IMR-90 (cell line): Measurements from ENCODE around the gene RNF133. TPM values are rescaled to one million over a fixed set of nuclear protein-coding genes. Genes with fewer than 3 reads are reported as not detected.

Experiments
- ATAC-seq: fragments of 200-7000 bp; cut with Tn5 transposase; 2 replicates; pipeline ENCODE4 v1.9.1; 2020; ENCODE audit warnings: low read depth, mild to moderate bottlenecking, moderate library complexity
- BruUV-seq: library from RNA; stranded (reverse); fragments of 400-500 nt; replicated peaks from 2 replicates; lab custom pipeline; 2021; lab: Mats Ljungman, UMichigan
- CTCF ChIA-PET: fragments of 300-600 bp; formaldehyde crosslinking; extraction: SDS; loops from one replicate; lab custom pipeline; 2021; ENCODE audit warnings: antibody characterized with exemption; lab: Yijun Ruan, JAX
- POLR2A ChIA-PET: fragments of 300-600 bp; sonication (Branson Sonifier 250); formaldehyde crosslinking; loops from one replicate; lab custom pipeline; 2022; ENCODE audit warnings: antibody characterized with exemption; ENCODE audit not compliant: unreplicated experiment; lab: Charles Lee
- DNase-seq: peaks from one replicate; pipeline ENCODE4 v3.0.0; 2013
- H2AFZ ChIP-seq: replicated peaks from 2 replicates; pipeline ENCODE3; 2013; ENCODE audit warnings: low read length, mild to moderate bottlenecking; ENCODE audit not compliant: poor library complexity
- H2AK5ac ChIP-seq: 2 replicates; pipeline ENCODE4 v1.6.1; 2013; ENCODE audit warnings: low read depth, low read length, inconsistent platforms
- H2AK9ac ChIP-seq: replicated peaks from 2 replicates; pipeline ENCODE3; 2013; ENCODE audit warnings: mild to moderate bottlenecking, low read depth, low read length, moderate library complexity; ENCODE audit not compliant: poor library complexity
- H2BK120ac ChIP-seq: 2 replicates; pipeline ENCODE4 v1.6.1; 2013; ENCODE audit warnings: low read depth, low read length, inconsistent platforms
- H2BK15ac ChIP-seq: 3 replicates; pipeline ENCODE4 v1.6.1; 2013; ENCODE audit warnings: low read depth, low read length, inconsistent platforms
- H2BK20ac ChIP-seq: 2 replicates; pipeline ENCODE4 v1.6.1; 2013; ENCODE audit warnings: low read depth, mild to moderate bottlenecking, inconsistent platforms, low read length, moderate library complexity
- H2BK5ac ChIP-seq: 2 replicates; pipeline ENCODE4 v1.6.1; 2013; ENCODE audit warnings: mild to moderate bottlenecking, low read depth, low read length, inconsistent platforms; ENCODE audit not compliant: poor library complexity, severe bottlenecking
- H3K14ac ChIP-seq: replicated peaks from 2 replicates; pipeline ENCODE4 v1.6.1; 2013; ENCODE audit warnings: low read depth, low read length, inconsistent platforms
- H3K18ac ChIP-seq: 2 replicates; pipeline ENCODE4 v1.6.1; 2013; ENCODE audit warnings: low read depth, low read length, control low read depth
- H3K23ac ChIP-seq: 2 replicates; pipeline ENCODE4 v1.6.1; 2013; ENCODE audit warnings: low read depth, low read length, inconsistent platforms
- H3K27ac ChIP-seq: 2 replicates; pipeline ENCODE4 v1.5.1; 2013; ENCODE audit warnings: mild to moderate bottlenecking, control low read depth, low read length; ENCODE audit not compliant: insufficient read depth
- H3K27me3 ChIP-seq: 2 replicates; pipeline ENCODE4 v1.6.1; 2013; ENCODE audit warnings: low read length; ENCODE audit not compliant: control insufficient read depth, insufficient read depth
- H3K36me3 ChIP-seq: 2 replicates; pipeline ENCODE4 v1.6.1; 2013; ENCODE audit warnings: low read length, mixed read lengths; ENCODE audit not compliant: control insufficient read depth, insufficient read depth
- H3K4ac ChIP-seq: 2 replicates; pipeline ENCODE4 v1.6.1; 2013; ENCODE audit warnings: low read depth, low read length, inconsistent platforms
- H3K4me1 ChIP-seq: 2 replicates; pipeline ENCODE4 v1.6.1; 2013; ENCODE audit warnings: low read length, mixed read lengths; ENCODE audit not compliant: control insufficient read depth, insufficient read depth
- H3K4me2 ChIP-seq: 2 replicates; pipeline ENCODE4 v1.6.1; 2013; ENCODE audit warnings: low read depth, mild to moderate bottlenecking, control low read depth, low read length, moderate library complexity
- H3K4me3 ChIP-seq: 2 replicates; pipeline ENCODE4 v1.5.1; 2013; ENCODE audit warnings: low read depth, mild to moderate bottlenecking, control low read depth, low read length, moderate library complexity; ENCODE audit not compliant: insufficient read depth
- H3K56ac ChIP-seq: 2 replicates; pipeline ENCODE4 v1.6.1; 2013; ENCODE audit warnings: low read length, inconsistent platforms; ENCODE audit not compliant: insufficient read depth; ENCODE audit errors: extremely low read depth
- H3K79me1 ChIP-seq, 2 experiments: 2 replicates each; pipeline ENCODE4 v1.6.1; 2013; ENCODE audit warnings: low read length in 2 of 2, inconsistent platforms in 1 of 2, low read depth in 1 of 2
- H3K9ac ChIP-seq: 2 replicates; pipeline ENCODE4 v1.6.1; 2013; ENCODE audit warnings: low read depth, low read length, control low read depth
- H3K9me1 ChIP-seq: 2 replicates; pipeline ENCODE4 v1.6.1; 2013; ENCODE audit warnings: low read length, inconsistent platforms; ENCODE audit not compliant: insufficient read depth
- H3K9me3 ChIP-seq: 2 replicates; pipeline ENCODE4 v1.6.1; 2013; ENCODE audit warnings: low read length; ENCODE audit not compliant: control insufficient read depth, insufficient read depth
- H4K20me1 ChIP-seq: 2 replicates; pipeline ENCODE4 v1.6.1; 2013; ENCODE audit warnings: low read length, inconsistent platforms; ENCODE audit not compliant: insufficient read depth
- H4K5ac ChIP-seq: 2 replicates; pipeline ENCODE4 v1.6.1; 2013; ENCODE audit warnings: mild to moderate bottlenecking, low read depth, low read length, control low read depth
- H4K8ac ChIP-seq, 2 experiments: 2 replicates each; pipeline ENCODE4 v1.6.1; 2013; ENCODE audit warnings: low read depth in 2 of 2, low read length in 2 of 2, control low read depth in 1 of 2, inconsistent platforms in 1 of 2
- H4K91ac ChIP-seq: 2 replicates; pipeline ENCODE4 v1.6.1; 2013; ENCODE audit warnings: low read depth, low read length, inconsistent platforms; ENCODE audit not compliant: insufficient read depth
- BHLHE40 ChIP-seq: fragments of 150-350 bp; IDR thresholded peaks from 2 replicates; pipeline ENCODE4 v1.6.1; 2016; ENCODE audit warnings: mild to moderate bottlenecking, low read depth, low read length
- CHD1 ChIP-seq: IDR thresholded peaks from 2 replicates; pipeline ENCODE4 v1.6.1; 2012; ENCODE audit warnings: low read depth, low read length, improper control_type of control experiment
- FOS ChIP-seq: fragments of 150-350 bp; IDR thresholded peaks from 2 replicates; pipeline ENCODE4 v1.6.1; 2016; ENCODE audit warnings: low read depth, low read length
- MAFK ChIP-seq: IDR thresholded peaks from 2 replicates; pipeline ENCODE4 v1.6.1; 2012; ENCODE audit warnings: low read depth, low read length, improper control_type of control experiment
- MAZ ChIP-seq: IDR thresholded peaks from 2 replicates; pipeline ENCODE4 v1.6.1; 2012; ENCODE audit warnings: low read depth, mild to moderate bottlenecking, low read length, improper control_type of control experiment, moderate library complexity, borderline replicate concordance
- MXI1 ChIP-seq: IDR thresholded peaks from 2 replicates; pipeline ENCODE4 v1.6.1; 2012; ENCODE audit warnings: low read depth, mild to moderate bottlenecking, low read length, moderate library complexity, borderline replicate concordance
- NFE2L2 ChIP-seq: fragments of 150-350 bp; IDR thresholded peaks from 2 replicates; pipeline ENCODE4 v1.6.1; 2016; ENCODE audit warnings: low read depth, mild to moderate bottlenecking, low read length
- POLR2A ChIP-seq: IDR thresholded peaks from 2 replicates; pipeline ENCODE4 v1.6.1; 2012; ENCODE audit warnings: mild to moderate bottlenecking, low read depth, low read length
- RFX5 ChIP-seq: IDR thresholded peaks from 2 replicates; pipeline ENCODE4 v1.8.0; 2012; ENCODE audit warnings: low read depth, mild to moderate bottlenecking, low read length, moderate library complexity
- USF2 ChIP-seq: fragments of 150-350 bp; IDR thresholded peaks from 2 replicates; pipeline ENCODE4 v1.6.1; 2017; ENCODE audit warnings: mild to moderate bottlenecking, antibody characterized with exemption, low read length, low read depth
- dilution Hi-C: fragments of 300-500 bp; cut with HindIII; formaldehyde crosslinking; loops from one replicate; pipeline ENCODE4 v1.14.3; 2018; ENCODE audit warnings: low sequenced_read_pairs; ENCODE audit not compliant: unreplicated experiment
- in situ Hi-C: fragments of 300-500 bp; cut with MboI; formaldehyde crosslinking; loops from 3 replicates; pipeline ENCODE4 v1.14.3; 2019; ENCODE audit warnings: low sequenced_read_pairs, inconsistent platforms, mixed read lengths
- intact Hi-C: fragments of 100-400 bp; cut with micrococcal nuclease; formaldehyde crosslinking; loops from 2 replicates; pipeline ENCODE4 v1.10.0; 2022
- polyA plus RNA-seq, 3 experiments: library from polyadenylated mRNA; depleted of rRNA; stranded (reverse); fragments of >200 nt; gene quantifications; 2 replicates each; pipeline ENCODE4 v1.2.3, GENCODE V29; 2012; ENCODE audit warnings: low replicate concordance in 1 of 3
- total RNA-seq: library from RNA; depleted of rRNA; stranded (reverse); fragments of >200 nt; gene quantifications from 2 replicates; pipeline ENCODE4 v1.2.3, GENCODE V29; 2012
- TF ChIP-seq, protein P1 (sequence below): fragments of 150-350 bp; IDR thresholded peaks from 2 replicates; pipeline ENCODE4 v1.6.1; 2016; ENCODE audit warnings: low read depth, mild to moderate bottlenecking, low read length, moderate library complexity, borderline replicate concordance

RNF133 gene
- total and polyA plus RNA-seq, 2 of the 4 experiments (the other 2 are of a cell fraction): not detected

- no peak overlapping the region for H3K23ac ChIP-seq
- H3K14ac ChIP-seq: no peak overlapping the region
- dilution Hi-C loops (no loop called here), in situ Hi-C loops (no loop called here), intact Hi-C loops (no loop called here)
- no peak overlapping the region for H3K27ac ChIP-seq
- CTCF ChIA-PET: no interaction called here
- H2AFZ ChIP-seq: no peak overlapping the region
- no peaks in the 10 kb centered on the region for H3K36me3 ChIP-seq
- H2BK5ac ChIP-seq: no peak overlapping the region
- no peak overlapping the region for H3K4me2 ChIP-seq
- H3K9ac ChIP-seq: no peak overlapping the region
- no peaks in the 10 kb centered on the region for H4K20me1 ChIP-seq
- no peaks in the 10 kb centered on the region for H3K4me1 ChIP-seq
- H3K27me3 ChIP-seq: no peaks in the 10 kb centered on the region
- no peak overlapping the region for H2BK120ac ChIP-seq
- no peaks in the 10 kb centered on the region for H3K79me1 ChIP-seq
- no peak overlapping the region for H3K18ac ChIP-seq
- no peak overlapping the region for H3K4ac ChIP-seq
- no peak overlapping the region for H4K91ac ChIP-seq
- no peak overlapping the region for H2AK9ac ChIP-seq
- DNase-seq (no peak), ATAC-seq (no peak)
- no peaks in the 10 kb centered on the region; the same call in 1 of the 2 replicates for H3K9me3 ChIP-seq
- TF ChIP-seq NFE2L2: no peak
- no peak for TF ChIP-seq MXI1
- TF ChIP-seq BHLHE40: no peak
- TF ChIP-seq MAFK: no peak
- TF ChIP-seq FOS: no peak
- TF ChIP-seq, protein P1, sequence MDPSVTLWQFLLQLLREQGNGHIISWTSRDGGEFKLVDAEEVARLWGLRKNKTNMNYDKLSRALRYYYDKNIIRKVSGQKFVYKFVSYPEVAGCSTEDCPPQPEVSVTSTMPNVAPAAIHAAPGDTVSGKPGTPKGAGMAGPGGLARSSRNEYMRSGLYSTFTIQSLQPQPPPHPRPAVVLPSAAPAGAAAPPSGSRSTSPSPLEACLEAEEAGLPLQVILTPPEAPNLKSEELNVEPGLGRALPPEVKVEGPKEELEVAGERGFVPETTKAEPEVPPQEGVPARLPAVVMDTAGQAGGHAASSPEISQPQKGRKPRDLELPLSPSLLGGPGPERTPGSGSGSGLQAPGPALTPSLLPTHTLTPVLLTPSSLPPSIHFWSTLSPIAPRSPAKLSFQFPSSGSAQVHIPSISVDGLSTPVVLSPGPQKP: no peak
- TF ChIP-seq POLR2A: no peak
- TF ChIP-seq USF2: no peak
- no peak for TF ChIP-seq RFX5
- TF ChIP-seq MAZ: no peak
- TF ChIP-seq CHD1: no peak
- H3K4me3 ChIP-seq: no peak overlapping the region
- no peak overlapping the region for H4K5ac ChIP-seq
- H3K56ac ChIP-seq: no peak overlapping the region
- no peaks in the 10 kb centered on the region for H3K9me1 ChIP-seq
- no TSS peak for BruUV-seq
- POLR2A ChIA-PET: no interaction called here
- H4K8ac ChIP-seq: no peak overlapping the region
- no peak overlapping the region for H2BK20ac ChIP-seq
- no peak overlapping the region for H2AK5ac ChIP-seq
- H2BK15ac ChIP-seq: no peak overlapping the region
These were observed 28.4 kb upstream of the RNF133 start for GRCh38 chr7:122727354-122727753.
